Adipocyte (in vitro differentiated cells): ENCODE measurements around the gene ACOT11.

Experiments
- DNase-seq: peaks from one replicate; pipeline ENCODE4 v3.0.0-alpha.2; 2015; ENCODE audit warnings: low read depth
- H3K27me3 ChIP-seq: replicated peaks from 2 replicates; pipeline ENCODE4 v1.7.0; 2013; ENCODE audit warnings: mild to moderate bottlenecking, low read length, moderate library complexity; ENCODE audit not compliant: control insufficient read depth, insufficient read depth
- H3K36me3 ChIP-seq: 2 replicates; pipeline ENCODE4 v1.7.0; 2013; ENCODE audit warnings: low read length, mild to moderate bottlenecking, moderate library complexity; ENCODE audit not compliant: control insufficient read depth, insufficient read depth, severe bottlenecking
- H3K4me1 ChIP-seq: 2 replicates; pipeline ENCODE4 v1.7.0; 2013; ENCODE audit warnings: mild to moderate bottlenecking, low read length, moderate library complexity; ENCODE audit not compliant: control insufficient read depth, insufficient read depth
- H3K4me3 ChIP-seq: 2 replicates; pipeline ENCODE4 v1.7.0; 2013; ENCODE audit warnings: mild to moderate bottlenecking, low read length, moderate library complexity
- H3K9ac ChIP-seq: 2 replicates; pipeline ENCODE4 v1.7.0; 2013; ENCODE audit warnings: mild to moderate bottlenecking, low read length, moderate library complexity
- H3K9me3 ChIP-seq: 2 replicates; pipeline ENCODE4 v1.7.0; 2013; ENCODE audit warnings: mild to moderate bottlenecking, low read length, moderate library complexity; ENCODE audit not compliant: control insufficient read depth

Gene ACOT11

GRCh38 chr1:54551891-54552290 lies 3.9 kb downstream of the ACOT11 start:
- no peak for DNase-seq
- Histone ChIP-seq H3K9ac (no peak overlapping the region), H3K9me3 (peaks cover 6% of the 10 kb centered on the region), H3K4me3 (no peak overlapping the region), H3K36me3 (no peaks in the 10 kb centered on the region), H3K27me3 (no peaks in the 10 kb centered on the region), H3K4me1 (peaks cover 5% of the 10 kb centered on the region)

- Histone ChIP-seq H3K9ac (no peak overlapping the region), H3K4me3 (no peak overlapping the region), H3K9me3 (peaks cover 6% of the 10 kb centered on the region), H3K36me3 (no peaks in the 10 kb centered on the region), H3K27me3 (no peaks in the 10 kb centered on the region), H3K4me1 (no peaks in the 10 kb centered on the region)
- no peak for DNase-seq
Observed at GRCh38 chr1:54553602-54554313, 5.7 kb downstream of the ACOT11 start.

GRCh38 chr1:54556110-54556509 lies 8.1 kb downstream of the ACOT11 start:
- Histone ChIP-seq H3K9ac (no peak overlapping the region), H3K4me3 (no peak overlapping the region), H3K4me1 (no peaks in the 10 kb centered on the region), H3K9me3 (peaks cover 6% of the 10 kb centered on the region), H3K36me3 (no peaks in the 10 kb centered on the region), H3K27me3 (no peaks in the 10 kb centered on the region)
- no peak for DNase-seq

- H3K27me3 ChIP-seq: no peaks in the 10 kb centered on the region
- DNase-seq: no peak
- H3K4me3 ChIP-seq: no peak overlapping the region
- H3K9ac ChIP-seq: no peak overlapping the region
- no peaks in the 10 kb centered on the region for H3K4me1 ChIP-seq
- H3K36me3 ChIP-seq: no peaks in the 10 kb centered on the region
- H3K9me3 ChIP-seq: peaks cover 6% of the 10 kb centered on the region
Observed at GRCh38 chr1:54557671-54558355, 9.8 kb downstream of the ACOT11 start.

GRCh38 chr1:54558434-54559030 lies 10.5 kb downstream of the ACOT11 start:
- no peak overlapping the region for H3K4me3 ChIP-seq
- DNase-seq: no peak
- H3K27me3 ChIP-seq: no peaks in the 10 kb centered on the region
- H3K9me3 ChIP-seq: peaks cover 6% of the 10 kb centered on the region
- H3K4me1 ChIP-seq: no peaks in the 10 kb centered on the region
- H3K9ac ChIP-seq: no peak overlapping the region
- no peaks in the 10 kb centered on the region for H3K36me3 ChIP-seq

GRCh38 chr1:54559111-54559548 lies 11.1 kb downstream of the ACOT11 start:
- DNase-seq: no peak

GRCh38 chr1:54559771-54560231 lies 11.8 kb downstream of the ACOT11 start:
- Histone ChIP-seq H3K4me1 (no peaks in the 10 kb centered on the region), H3K4me3 (no peak overlapping the region), H3K36me3 (no peaks in the 10 kb centered on the region), H3K9me3 (peaks cover 6% of the 10 kb centered on the region), H3K27me3 (no peaks in the 10 kb centered on the region), H3K9ac (no peak overlapping the region)
- DNase-seq: no peak

More at GRCh38 chr1:54559111-54559548, 11.1 kb downstream of the ACOT11 start:
- H3K9me3 ChIP-seq: peaks cover 6% of the 10 kb centered on the region
- no peaks in the 10 kb centered on the region for H3K27me3 ChIP-seq
- no peak overlapping the region for H3K9ac ChIP-seq
- H3K36me3 ChIP-seq: no peaks in the 10 kb centered on the region
- no peak overlapping the region for H3K4me3 ChIP-seq
- no peaks in the 10 kb centered on the region for H3K4me1 ChIP-seq

GRCh38 chr1:54564312-54565112 lies 16.5 kb downstream of the ACOT11 start:
- no peaks in the 10 kb centered on the region for H3K9me3 ChIP-seq
- no peak overlapping the region for H3K4me3 ChIP-seq
- no peak overlapping the region for H3K9ac ChIP-seq
- no peaks in the 10 kb centered on the region for H3K27me3 ChIP-seq
- H3K4me1 ChIP-seq: peaks cover 11% of the 10 kb centered on the region
- no peak for DNase-seq
- H3K36me3 ChIP-seq: no peaks in the 10 kb centered on the region

GRCh38 chr1:54565113-54565501 lies 17.1 kb downstream of the ACOT11 start:
- no peaks in the 10 kb centered on the region for H3K36me3 ChIP-seq
- H3K4me1 ChIP-seq: peaks cover 12% of the 10 kb centered on the region
- no peak for DNase-seq
- no peak overlapping the region for H3K9ac ChIP-seq
- no peak overlapping the region for H3K4me3 ChIP-seq
- no peaks in the 10 kb centered on the region for H3K27me3 ChIP-seq
- no peaks in the 10 kb centered on the region for H3K9me3 ChIP-seq

GRCh38 chr1:54566438-54567141 lies 18.6 kb downstream of the ACOT11 start:
- Histone ChIP-seq H3K4me1 (peaks cover 12% of the 10 kb centered on the region), H3K36me3 (no peaks in the 10 kb centered on the region), H3K9me3 (no peaks in the 10 kb centered on the region), H3K4me3 (no peak overlapping the region), H3K27me3 (no peaks in the 10 kb centered on the region), H3K9ac (no peak overlapping the region)
- no peak for DNase-seq
